Stimulated activated CD4-positive, alpha-beta T cell treated with anti-CD3 and anti-CD28 coated beads, Interleukin-12 subunit alpha, Interleukin-12 subunit beta, amount 100 ng/mL, for 48 hours (primary cell): ENCODE data around the gene TMPRSS3.

ENCODE experiments used
- DNase-seq, 3 donors: peaks; one replicate each; pipeline ENCODE4 v3.0.0-alpha.2; 2020; ENCODE audit warnings: low read depth in 2 of 3, low spot score in 1 of 3

TMPRSS3 gene

GRCh38 chr21:42353623-42354022, 42.2 kb downstream of the TMPRSS3 start:
- no peak for DNase-seq

GRCh38 chr21:42352441-42353095, 43.3 kb downstream of the TMPRSS3 start:
- no peak for DNase-seq

DNA sequence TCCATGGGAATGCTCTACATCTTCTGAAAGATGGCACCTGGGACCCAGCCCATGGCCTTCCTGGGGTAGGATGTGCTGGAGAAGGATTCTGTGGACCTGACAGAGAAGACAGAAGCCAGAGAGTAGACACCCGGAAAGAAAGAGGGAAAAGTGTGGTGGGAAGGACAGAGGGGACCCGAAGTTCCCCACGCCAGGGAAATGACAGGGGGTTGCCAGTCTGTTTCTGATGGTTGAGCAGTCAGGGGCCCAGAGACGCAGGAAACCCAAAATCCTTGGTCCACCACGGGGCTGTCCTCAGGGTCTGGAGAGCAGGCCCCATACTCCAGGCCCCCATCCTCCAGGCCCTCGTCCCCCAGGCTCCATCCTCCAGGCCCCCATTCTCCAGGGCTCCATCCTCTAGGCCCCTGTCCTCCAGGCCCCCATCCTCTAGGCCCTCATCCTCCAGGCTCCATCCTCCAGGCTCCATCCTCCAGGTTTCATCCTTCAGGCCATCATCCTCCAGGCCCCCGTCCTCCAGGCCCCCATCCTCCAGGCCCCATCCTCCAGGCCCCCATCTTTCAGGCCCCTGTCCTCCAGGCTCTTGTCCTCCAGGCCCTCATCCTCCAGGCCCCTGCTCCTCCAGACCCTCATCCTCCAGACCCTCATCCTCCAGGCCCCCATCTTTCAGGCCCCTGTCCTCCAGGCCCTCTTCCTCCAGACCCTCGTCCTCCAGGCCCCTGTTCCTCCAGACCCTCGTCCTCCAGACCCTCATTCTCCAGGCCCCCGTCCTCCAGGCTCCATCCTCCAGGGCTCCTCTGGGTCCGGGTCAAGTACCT, 44.0 kb downstream of the TMPRSS3 start:
- no peak for DNase-seq

DNA sequence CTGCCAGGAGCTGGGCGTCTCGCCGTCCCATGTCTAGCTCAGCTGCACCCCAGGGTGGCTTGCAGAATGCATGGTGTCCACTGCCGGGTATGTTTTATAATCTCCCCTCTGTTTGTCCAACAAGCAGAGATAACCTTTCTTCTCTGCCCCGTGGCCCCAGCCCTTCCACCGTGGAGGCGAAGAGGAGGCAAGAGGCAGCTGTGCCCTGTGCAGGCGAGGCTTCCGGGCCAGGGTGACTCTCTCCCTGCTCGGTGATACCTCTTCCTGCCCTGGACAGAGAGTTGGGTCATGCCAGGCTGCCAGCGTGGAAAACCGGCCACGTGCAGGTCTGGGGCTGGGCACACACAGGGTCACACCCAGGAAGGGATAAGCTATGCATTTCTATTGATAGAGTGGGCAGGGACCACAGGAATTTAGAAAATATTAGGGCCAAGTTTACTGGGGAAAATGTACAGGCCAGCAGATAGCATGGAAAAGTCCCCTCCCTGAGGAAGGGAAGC, 44.9 kb downstream of the TMPRSS3 start, which contains the start of gene TFF2:
Gene TFF2, minus strand, starts transcription at position 68 of the 500 bp plus-strand sequence. Its CDS starts 37 bp downstream, at position 31.
- DNase-seq: no peak

GRCh38 chr21:42350318-42350910, 45.4 kb downstream of the TMPRSS3 start:
- no peak for DNase-seq

DNA sequence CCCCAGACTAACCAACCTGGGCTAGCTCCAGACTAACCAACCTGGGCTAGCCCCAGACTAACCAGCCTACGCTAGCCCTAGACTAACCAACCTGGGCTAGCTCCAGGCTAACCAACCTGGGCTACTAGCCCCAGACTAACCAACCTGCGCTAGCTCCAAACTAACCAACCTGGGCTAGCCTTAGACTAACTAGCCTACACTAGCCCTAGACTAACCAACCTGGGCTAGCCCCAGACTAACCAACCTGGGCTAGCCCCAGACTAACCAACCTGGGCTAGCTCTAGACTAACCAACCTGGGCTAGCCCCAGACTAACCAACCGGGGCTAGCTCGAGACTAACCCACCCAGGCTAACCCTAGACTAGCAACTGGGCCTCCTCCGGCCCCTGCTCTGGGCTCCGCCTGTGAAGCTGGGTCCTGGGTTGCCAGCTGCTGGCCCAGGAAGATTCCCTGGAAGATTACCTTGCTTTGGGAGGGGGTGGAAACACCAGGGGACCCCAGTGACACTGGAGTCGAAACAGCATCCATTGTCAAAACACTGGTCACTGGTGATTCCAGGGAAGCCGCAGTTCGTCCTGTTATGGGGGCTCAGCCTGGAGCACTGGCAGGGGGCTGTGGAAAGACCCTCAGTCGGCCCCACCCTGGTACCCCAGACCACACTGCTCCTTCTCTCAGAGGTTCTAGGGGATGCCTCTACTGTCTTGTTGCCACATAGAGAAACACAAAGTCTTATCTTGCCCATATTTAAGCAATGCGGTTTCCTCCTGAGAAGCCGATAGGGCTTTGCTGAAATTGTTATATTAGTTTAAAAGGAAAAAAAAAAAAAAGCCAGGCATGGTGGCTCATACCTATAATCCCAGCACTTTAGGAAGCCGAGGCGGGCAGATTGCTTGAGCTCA, 46.2 kb downstream of the TMPRSS3 start:
- no peak for DNase-seq

- no peak for DNase-seq
These were observed 47.1 kb downstream of the TMPRSS3 start for GRCh38 chr21:42348762-42349161.

GRCh38 chr21:42347601-42348327, 48.1 kb downstream of the TMPRSS3 start:
- DNase-seq: no peak

GRCh38 chr21:42346866-42347600, 48.8 kb downstream of the TMPRSS3 start:
- DNase-seq: no peak

DNA sequence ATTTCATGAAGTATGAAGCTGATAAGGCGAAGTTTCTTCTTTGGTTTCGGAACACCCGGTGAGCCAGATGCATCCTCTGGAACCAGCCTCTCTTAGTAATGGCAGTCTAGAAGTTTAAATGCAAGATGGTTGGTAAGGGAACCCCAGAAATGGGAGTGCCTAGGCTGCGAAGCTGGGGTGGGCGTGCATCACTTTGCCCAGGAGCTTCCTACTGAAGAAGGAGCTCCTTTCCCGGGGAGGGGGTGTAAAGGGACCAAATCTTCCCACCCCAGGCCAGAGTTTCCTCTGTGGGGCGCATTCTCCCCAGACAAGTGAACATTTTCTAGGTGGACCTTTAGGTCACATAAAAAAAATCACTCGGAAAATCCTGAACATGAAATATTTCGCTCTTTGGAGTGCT, 49.4 kb downstream of the TMPRSS3 start:
- no peak for DNase-seq

DNA sequence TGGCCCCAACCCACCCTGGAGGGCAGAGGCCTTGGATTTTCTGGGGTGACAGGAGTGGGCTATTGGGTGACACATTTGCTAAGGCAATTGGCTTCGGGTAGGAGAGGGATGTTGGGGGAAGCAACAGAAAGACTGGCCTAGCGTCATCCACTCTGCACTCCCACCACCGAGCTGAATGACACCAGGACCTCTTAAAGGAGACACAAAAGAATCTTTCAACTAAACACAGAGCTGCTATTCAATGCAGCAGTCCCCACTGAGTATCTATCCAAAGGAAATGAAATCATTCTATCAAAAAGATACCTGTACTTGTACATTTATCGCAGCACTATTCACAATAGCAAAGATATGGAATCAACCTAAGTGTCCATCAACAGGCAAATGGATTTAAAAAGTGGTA, 51.2 kb downstream of the TMPRSS3 start:
- no peak for DNase-seq

- DNase-seq: no peak
These were observed 51.8 kb downstream of the TMPRSS3 start for GRCh38 chr21:42343963-42344510.

- DNase-seq: no peak
These were observed 52.3 kb downstream of the TMPRSS3 start for GRCh38 chr21:42343556-42343955.

DNA sequence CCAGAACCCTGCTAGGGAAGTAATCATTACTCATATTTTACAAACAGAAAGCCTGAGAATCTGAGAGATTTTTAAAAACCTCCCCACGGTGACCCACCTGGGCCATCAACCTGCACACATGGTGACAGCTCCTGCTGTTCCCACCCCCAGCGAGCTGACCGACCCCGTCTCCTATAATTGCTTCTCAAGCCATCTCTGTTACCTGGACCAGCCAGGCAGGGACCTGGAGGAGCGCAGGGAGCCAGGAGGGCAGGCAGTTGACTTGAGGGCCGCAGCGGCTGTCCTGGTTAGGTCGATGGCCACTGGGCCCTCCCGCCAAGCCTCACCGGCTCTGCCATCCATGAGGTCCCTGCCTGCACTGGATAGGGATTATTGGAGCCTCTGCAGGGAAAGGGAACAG, 52.8 kb downstream of the TMPRSS3 start:
- no peak for DNase-seq

DNA sequence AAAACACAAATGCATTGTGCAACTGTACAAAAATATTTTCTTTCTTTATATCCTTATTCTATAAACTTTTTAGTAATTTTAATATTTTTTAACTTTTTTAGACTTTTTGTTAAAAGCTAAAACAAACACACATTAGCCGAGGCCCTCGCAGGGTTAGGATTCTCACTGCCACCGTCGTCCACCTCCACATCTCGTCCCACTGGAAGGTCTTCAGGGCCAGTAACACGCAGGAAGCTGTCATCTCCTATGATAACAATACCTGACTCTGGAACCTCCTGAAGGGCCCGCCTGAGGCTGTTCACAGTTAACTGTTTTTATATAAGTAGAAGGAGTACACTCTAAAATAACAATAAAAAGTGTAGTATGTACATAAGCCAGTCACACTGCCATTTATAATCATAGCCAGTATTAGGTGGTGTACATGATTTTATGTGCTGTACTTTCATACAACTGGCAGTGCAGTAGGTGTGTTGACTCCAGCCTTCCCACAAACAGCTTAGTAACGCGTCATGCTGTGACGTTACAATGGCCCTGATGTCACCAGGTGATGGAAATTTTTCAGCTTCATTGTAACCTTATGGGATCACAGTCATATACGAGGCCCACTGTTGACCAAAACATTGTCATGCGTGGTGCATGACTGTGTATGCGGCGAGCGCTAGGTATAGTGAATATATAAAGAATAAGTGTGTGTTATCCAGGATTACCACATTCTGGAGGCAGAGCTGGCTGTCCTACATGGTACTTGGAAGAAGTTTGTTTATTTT, 53.9 kb downstream of the TMPRSS3 start:
- no peak for DNase-seq

DNA sequence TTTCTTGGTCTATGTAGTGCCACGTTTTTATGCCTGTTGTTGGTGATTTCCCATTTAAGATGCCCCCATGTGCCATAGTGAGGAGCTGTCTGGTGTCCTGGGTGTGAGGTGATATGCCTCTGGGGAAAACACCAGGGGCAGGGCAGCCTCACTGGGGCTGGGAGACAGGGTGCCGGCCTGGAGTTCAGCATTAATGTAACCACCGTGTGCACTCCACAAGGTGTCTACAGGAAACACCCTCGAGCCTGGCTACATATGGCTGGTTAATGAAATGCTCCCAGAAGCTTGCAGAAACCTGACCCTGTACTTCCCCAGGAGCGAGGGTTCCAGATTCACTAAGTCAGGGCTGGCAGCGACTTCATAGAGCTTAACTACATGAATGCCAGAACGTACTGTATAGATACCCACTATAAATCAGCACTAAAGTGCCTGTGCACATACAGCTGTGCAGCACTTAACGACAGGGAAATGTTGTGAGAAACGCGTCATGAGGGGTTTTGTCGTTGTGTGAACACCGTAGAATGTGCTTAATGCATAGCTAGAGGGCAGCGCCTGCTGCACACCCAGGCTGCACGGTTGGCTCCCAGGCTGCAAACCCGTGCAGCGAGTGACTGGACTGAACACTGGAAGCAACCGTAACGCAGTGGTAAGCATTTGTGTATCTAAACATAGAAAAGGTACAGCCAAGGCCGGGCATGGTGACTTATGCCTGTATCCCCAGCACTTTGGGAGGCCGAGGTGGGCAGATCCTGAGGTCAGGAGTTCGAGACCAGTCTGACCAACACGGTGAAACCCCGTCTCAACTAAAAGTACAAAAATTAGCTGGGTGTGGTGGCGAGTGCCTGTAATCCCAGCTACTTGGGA, 55.4 kb downstream of the TMPRSS3 start:
- no peak for DNase-seq
